NAMALWA (cell line): ENCODE measurements around the gene DPYD.

Source experiments
- DNase-seq: peaks from one replicate; pipeline ENCODE4 v3.0.0-alpha.2; 2015; ENCODE audit warnings: low spot score

Gene DPYD

DNA sequence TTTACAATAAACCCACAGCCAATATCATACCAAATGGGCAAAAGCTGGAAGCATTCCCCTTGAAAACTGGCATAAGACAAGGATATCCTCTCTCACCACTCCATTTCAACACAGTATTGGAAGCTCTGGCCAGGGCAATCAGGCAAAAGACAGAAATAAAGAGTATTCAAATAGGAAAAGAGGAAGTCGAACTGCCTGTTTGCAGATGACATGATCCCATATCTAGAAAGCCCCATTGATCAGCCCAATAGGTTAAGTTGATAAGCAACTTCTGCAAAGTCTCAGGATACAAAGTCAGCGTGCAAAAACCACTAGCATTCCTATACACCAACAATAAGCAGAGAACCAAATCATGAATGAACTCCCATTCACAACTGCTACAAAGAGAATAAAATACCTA lies 235.5 kb downstream of the DPYD start:
- no peak for DNase-seq

GRCh38 chr1:97680894-97681293 lies 239.9 kb downstream of the DPYD start:
- DNase-seq = no peak

- no peak for DNase-seq
These were observed 240.4 kb downstream of the DPYD start for GRCh38 chr1:97680470-97680869.

DNA sequence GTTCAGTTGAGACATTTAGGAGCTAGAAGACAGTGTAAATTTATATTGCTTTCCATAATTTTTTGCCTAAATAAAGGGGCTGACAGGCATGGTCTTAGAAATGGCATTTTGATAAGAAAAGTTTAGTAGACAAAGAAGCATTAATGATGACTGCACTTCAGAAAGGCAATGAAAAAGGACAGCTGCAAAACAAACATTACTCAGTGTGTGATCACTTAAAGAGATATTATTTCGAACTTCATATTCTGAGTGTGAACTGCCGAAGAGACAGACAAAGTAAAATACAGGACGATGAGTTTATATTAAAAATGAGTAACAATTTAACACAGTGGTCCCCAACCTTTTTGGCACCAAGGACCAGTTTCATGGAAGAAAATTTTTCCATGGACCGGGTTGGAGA lies 243.1 kb downstream of the DPYD start:
- DNase-seq = no peak

- DNase-seq = no peak
These were observed 246.3 kb downstream of the DPYD start for GRCh38 chr1:97674517-97674916.

DNA sequence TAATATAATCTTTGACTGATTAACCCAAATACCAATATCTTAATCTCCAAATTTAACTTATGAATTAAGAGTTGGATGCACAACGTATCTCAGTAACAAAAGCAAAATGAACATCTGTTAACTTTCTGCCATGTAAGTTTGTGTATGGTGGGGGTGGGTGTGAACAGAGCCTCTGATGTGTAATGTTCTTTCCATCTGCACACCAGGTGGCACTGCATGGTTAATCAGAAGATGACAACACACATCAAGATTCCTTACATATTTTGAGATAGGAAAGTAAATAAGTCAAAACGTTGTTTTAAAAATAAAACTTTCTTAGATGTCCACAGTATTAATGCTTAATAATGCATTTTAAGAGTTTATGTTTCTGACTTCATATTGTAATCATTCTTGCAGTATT lies 251.9 kb downstream of the DPYD start:
- peak; percentile 39 for DNase-seq

DNA sequence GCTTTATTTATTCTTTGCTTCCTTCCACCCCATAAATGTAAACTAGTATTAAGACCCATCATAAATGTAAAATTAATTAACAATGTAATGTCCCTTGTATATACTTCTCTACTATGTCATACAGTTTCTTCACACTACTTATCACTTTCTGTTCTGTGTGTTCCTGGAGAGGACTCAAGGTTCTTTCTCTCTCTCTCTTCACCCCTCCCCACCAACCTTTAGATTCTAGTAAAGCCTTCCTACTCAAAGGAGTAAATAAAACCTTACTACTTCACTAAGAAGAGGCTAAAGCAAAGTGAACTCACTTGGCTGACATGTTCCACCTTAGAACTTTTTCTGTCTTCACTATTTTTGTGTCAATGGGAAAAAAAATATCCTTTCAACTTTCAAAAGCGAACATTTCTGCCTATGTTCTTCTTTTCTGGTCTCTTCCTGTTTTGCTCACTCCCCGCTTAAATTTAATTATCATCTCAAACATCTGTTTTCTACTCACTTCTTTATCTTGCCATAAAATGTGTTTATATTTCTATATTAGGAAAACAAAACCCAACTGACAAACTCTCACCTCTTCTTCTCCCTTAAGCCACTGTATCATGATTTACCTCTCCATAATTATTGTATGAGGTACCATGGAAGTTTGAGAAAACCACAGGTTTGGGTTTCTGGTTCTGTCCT lies 260.3 kb downstream of the DPYD start:
- DNase-seq = peak; percentile 3

DNA sequence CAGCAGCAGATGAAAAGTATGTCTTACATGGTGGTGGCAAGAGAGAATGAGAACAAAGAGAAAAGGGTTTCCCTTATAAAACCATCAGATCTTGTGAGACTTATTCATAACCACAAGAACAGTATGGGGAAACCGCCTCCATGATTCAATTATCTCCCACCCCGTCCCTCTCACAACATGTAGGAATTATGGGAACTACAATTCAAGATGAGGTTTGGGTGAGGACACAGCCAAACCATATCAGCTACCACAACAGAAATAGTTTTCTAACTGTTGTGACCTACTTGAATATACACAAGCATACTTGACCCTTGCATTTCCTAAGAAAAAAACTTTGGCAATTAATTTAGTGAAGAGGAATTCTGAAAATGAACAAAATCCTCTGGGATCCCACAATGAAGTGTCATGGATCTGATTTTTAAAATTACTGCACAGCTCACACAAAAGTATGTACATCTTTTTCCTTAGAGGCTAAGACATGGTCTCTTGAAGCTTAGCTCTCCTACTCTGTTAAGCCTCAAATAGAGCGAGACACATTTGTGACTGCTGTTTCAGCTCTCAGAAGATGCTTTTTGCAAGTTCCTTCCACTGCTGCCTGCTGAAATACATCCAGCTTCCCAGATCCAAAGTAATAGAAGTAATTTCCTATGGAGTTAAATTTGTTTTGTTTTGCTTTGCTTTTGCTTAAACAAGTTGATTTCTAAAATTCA lies 265.8 kb downstream of the DPYD start:
- DNase-seq = no peak

- DNase-seq = no peak
These were observed 269.6 kb downstream of the DPYD start for GRCh38 chr1:97651250-97651649.

DNA sequence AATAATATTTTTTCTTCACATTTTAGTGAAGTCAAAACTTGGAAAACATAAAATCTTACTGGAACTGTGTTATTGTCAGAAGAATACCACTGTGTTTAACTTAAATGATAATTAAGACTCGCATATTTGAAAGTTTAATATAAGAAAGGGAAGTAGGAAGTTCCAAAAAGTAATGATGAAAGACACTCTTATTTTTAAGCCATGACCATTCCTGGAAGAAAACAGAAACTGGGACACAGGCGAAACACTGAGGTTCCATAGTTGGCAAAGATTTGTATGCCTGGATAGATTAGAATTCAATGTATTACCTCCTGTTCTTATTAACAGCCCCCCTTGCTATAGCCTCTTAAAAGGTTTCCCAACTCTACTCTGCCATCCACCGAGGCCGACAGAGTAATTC lies 271.2 kb downstream of the DPYD start:
- DNase-seq = no peak

DNA sequence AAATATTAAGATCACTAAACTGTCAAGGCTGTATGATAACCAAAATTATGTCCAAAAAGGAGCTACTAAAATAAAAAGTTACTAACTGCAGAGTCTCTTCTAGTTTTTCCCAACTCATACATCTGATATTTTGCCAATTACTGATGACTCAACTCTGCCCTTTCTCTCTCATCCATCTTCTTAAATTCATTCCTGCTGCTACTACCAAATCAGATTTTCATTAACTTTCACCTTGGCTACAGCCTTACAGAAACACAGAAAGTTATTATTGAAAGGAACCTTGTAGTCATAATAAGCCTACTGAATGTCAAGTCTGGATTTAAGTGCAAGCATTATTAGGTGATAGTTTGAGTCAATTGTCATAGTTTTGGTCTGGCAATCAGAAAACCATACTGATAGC lies 273.1 kb downstream of the DPYD start:
- DNase-seq = no peak

DNA sequence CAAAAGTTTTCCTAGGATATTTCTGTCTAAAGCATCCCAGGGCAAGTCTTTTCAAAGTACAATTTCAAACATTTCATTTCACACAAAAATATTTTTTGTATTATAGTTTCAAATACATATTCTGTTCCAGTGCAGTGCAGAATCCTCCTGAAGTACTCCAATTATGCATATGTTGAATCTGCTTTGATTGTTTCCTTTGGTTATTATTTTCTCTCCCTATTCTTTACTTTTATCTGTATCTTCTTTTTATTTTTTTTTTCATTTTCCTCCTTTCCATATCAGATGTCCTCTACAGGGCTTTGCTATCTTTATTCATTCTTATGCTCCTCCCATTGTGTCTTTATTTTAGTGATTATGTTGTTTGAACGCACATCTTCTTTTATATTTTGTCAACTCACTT lies 274.8 kb downstream of the DPYD start:
- no peak for DNase-seq

GRCh38 chr1:97640677-97641076 lies 280.2 kb downstream of the DPYD start:
- no peak for DNase-seq

GRCh38 chr1:97636941-97637340 lies 283.9 kb downstream of the DPYD start:
- no peak for DNase-seq

GRCh38 chr1:97634758-97635157 lies 286.1 kb downstream of the DPYD start:
- no peak for DNase-seq

DNA sequence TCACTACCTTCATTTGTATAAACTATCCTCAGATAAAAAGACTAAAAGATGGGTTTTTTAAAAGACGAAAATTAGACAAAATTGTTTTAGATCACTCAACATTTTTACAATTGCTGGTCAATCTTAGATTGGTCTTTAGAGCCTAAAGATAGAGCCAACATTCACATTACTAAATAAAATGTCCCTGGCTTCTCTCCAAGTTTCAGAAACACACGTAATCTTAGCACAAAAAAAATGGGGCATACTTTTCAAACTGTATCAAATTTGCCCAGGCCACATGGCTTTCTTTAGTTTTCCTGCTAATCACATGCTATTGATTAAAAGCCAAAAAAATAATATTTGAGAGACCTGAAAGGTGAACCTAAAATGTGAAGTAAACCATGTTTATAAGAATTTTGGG lies 288.1 kb downstream of the DPYD start:
- no peak for DNase-seq

- no peak for DNase-seq
These were observed 288.8 kb downstream of the DPYD start for GRCh38 chr1:97632075-97632474.

GRCh38 chr1:97630948-97631347 lies 289.9 kb downstream of the DPYD start:
- peak; percentile 11 for DNase-seq

DNA sequence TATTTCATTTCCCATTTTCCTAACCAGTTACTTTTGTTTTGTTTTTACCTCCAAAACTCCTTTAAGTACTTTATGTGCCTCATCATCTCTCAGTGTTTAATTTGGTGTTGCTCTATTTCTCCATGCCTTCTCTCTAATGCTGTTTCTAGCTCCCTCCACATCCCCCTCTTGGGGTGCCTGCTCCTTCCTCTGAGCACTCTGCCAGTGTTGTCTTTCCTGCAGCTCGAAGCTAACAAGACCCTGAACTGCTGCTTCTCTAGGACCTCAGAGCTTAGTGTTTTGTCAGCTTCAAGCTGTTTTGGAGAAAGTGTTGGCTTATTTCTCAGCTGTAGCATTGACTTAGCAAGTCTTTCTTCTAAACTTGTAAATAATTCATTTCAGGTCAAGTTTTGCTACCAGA lies 290.6 kb downstream of the DPYD start:
- DNase-seq = no peak

GRCh38 chr1:97623220-97623619 lies 297.6 kb downstream of the DPYD start:
- DNase-seq = no peak

DNA sequence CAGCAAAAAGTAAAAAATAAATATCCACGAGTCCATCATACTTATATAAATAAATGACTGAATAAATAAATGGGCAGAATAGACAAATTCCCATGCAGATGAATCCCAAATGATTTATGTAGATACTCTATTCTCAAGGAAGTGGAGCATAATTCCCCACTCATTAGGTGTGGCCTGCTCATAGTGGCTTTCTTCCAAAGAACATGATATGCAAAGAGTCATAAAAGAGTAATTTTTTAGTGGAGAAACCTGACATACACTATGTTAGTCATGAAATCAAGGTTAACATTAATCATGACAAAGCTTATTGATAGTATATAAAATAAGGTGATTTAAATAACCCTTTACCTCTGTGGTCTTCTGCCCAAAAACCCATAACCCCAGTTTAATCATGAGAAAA lies 298.9 kb downstream of the DPYD start:
- DNase-seq = no peak

GRCh38 chr1:97619706-97620105 lies 301.1 kb downstream of the DPYD start:
- no peak for DNase-seq

DNA sequence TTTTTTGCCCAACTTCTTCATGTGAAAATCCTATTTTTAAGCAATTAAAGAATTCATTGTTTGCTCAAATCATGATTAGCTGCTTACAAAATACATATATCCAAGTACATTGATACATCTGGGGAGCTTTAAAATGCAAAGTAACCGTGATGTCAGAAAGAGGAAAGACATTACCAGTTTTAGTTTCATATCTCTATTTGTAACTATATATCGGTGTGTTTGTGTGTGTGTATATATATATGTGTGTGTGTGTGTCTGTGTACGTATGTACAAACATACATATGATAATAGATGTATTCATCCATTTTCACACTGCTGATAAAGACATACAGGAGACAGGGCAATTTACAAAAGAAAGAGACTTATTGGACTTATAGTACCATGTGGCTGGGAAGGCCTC lies 310.1 kb downstream of the DPYD start:
- peak; percentile 21 for DNase-seq

GRCh38 chr1:97610102-97610501 lies 310.7 kb downstream of the DPYD start:
- DNase-seq = no peak
